Kidney epithelial cell (primary cell): ENCODE results near the gene TTLL4. TPM values are rescaled to one million over a fixed set of nuclear protein-coding genes. Genes with fewer than 3 reads are reported as not detected.

Experiments used
- DNase-seq: peaks from one replicate; pipeline ENCODE4 v3.0.0-alpha.2; 2010; ENCODE audit warnings: low read depth
- H3K27me3 ChIP-seq: 2 replicates; pipeline ENCODE4 v1.6.0; 2011; ENCODE audit warnings: low read length; ENCODE audit not compliant: control insufficient read depth, insufficient read depth
- H3K36me3 ChIP-seq: 2 replicates; pipeline ENCODE4 v1.5.1; 2011; ENCODE audit warnings: low read length; ENCODE audit not compliant: control insufficient read depth, insufficient read depth
- H3K4me3 ChIP-seq: 2 replicates; pipeline ENCODE4 v1.5.1; 2011; ENCODE audit warnings: low read depth, mild to moderate bottlenecking, control low read depth, low read length
- total RNA-seq: library from RNA; depleted of rRNA; stranded (reverse); fragments of >200 nt; gene quantifications from 2 replicates; pipeline ENCODE4 v1.2.3, GENCODE V29; 2015
- TF ChIP-seq, protein P1 (sequence below): IDR thresholded peaks from 2 replicates; pipeline ENCODE4 v1.5.1; 2011; ENCODE audit warnings: mild to moderate bottlenecking, moderate library complexity, low read length, control low read depth, inconsistent platforms; ENCODE audit not compliant: insufficient read depth, poor library complexity, severe bottlenecking

TTLL4 gene
- total RNA-seq, 1 donor from 2014 or later = 17.3 TPM

DNA sequence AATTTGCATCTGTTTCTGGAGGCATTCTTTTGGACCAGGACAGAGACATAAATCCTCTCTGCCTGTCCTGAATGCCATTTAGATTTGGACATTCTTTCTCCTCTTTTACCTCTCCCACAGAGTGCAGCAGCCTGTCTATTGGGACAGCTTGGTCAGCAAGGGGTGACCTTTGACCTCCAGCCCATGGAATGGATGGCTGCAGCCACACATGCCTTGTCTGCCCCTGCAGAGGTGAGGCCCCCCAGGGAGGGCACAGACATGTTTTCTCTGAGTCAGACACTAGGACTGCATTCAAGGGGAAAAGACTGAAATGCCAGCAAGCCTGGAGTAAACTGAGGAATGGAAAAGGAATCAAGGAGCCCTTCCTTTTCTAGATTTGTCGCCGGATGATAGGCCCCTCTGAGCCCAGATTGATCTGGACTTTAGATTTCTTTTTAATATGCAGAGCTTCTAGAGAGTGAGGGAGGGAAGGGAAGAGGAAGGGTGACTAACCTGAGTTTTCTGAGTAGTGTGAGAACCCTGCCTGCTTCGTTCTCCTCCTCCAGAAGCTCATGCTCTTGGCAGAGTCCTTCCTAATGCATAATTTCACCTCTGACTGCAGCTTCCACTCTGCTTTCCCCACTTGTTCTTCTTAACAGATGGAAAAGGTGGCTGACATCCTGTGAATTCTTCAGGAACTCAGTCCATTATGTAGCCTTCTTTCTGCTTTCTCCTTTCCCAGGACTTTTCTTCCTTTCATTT is 16.1 kb upstream of the TTLL4 start:
- no peak for DNase-seq

DNA sequence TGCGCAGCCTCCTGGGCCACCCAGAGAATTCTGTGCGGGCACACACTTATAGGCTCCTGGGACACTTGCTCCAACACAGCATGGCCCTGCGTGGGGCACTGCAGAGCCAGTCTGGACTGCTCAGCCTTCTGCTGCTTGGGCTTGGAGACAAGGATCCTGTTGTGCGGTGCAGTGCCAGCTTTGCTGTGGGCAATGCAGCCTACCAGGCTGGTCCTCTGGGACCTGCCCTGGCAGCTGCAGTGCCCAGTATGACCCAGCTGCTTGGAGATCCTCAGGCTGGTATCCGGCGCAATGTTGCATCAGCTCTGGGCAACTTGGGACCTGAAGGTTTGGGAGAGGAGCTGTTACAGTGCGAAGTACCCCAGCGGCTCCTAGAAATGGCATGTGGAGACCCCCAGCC is 11.8 kb upstream of the TTLL4 start:
- peaks cover 1% of the 10 kb centered on the region for H3K36me3 ChIP-seq
- TF ChIP-seq, protein P1, sequence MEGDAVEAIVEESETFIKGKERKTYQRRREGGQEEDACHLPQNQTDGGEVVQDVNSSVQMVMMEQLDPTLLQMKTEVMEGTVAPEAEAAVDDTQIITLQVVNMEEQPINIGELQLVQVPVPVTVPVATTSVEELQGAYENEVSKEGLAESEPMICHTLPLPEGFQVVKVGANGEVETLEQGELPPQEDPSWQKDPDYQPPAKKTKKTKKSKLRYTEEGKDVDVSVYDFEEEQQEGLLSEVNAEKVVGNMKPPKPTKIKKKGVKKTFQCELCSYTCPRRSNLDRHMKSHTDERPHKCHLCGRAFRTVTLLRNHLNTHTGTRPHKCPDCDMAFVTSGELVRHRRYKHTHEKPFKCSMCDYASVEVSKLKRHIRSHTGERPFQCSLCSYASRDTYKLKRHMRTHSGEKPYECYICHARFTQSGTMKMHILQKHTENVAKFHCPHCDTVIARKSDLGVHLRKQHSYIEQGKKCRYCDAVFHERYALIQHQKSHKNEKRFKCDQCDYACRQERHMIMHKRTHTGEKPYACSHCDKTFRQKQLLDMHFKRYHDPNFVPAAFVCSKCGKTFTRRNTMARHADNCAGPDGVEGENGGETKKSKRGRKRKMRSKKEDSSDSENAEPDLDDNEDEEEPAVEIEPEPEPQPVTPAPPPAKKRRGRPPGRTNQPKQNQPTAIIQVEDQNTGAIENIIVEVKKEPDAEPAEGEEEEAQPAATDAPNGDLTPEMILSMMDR = no peak
- DNase-seq = no peak

More for the DNA sequence above, 16.1 kb upstream of the TTLL4 start:
- Histone ChIP-seq H3K27me3 (no peaks in the 10 kb centered on the region), H3K4me3 (no peak overlapping the region), H3K36me3 (peaks cover 2% of the 10 kb centered on the region)
- TF ChIP-seq, protein P1 = no peak

DNA sequence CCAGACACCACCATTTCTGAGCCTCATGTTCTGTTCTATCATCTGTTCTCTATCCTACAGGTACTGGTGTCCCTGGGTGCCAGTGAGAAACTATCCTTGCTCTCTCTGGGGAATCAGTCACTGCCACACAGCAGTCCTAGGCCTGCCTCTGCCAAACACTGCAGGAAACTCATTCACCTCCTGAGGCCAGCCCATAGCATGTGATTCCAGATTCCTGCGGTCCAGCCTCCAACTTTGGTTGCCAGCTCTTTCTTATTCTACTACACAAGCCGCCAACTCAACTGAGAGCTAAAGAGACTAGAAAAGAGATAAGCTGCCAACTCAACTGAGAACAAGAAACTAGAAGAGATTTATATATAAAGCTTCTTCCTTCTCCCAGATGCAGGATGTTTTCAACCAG is 8.8 kb upstream of the TTLL4 start:
- DNase-seq = no peak
- Histone ChIP-seq H3K36me3 (no peaks in the 10 kb centered on the region), H3K4me3 (no peak overlapping the region), H3K27me3 (no peaks in the 10 kb centered on the region)
- TF ChIP-seq, protein P1 = no peak

More for the DNA sequence above, 11.8 kb upstream of the TTLL4 start:
- Histone ChIP-seq H3K4me3 (no peak overlapping the region), H3K27me3 (no peaks in the 10 kb centered on the region)

DNA sequence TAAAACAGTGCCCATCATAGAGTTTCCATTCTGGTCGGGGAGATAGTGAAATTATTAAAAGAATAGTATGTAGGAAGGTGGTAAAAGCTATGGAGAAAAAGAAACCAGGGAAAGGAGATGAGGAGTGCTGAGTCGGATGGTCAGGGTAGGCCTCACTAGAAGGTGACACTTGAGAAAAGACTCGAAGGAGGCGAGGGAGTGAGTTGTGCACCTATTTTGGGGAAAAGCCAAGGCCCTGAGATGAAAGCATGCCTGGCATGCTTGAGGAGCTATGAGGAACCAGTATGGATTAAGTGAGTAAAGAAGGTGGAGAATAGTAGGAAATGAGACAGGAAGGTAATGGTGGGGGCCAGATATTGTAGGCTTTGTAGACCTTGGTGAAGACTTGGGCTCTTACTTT is 7.3 kb upstream of the TTLL4 start:
- no peaks in the 10 kb centered on the region for H3K27me3 ChIP-seq
- no peak for DNase-seq

DNA sequence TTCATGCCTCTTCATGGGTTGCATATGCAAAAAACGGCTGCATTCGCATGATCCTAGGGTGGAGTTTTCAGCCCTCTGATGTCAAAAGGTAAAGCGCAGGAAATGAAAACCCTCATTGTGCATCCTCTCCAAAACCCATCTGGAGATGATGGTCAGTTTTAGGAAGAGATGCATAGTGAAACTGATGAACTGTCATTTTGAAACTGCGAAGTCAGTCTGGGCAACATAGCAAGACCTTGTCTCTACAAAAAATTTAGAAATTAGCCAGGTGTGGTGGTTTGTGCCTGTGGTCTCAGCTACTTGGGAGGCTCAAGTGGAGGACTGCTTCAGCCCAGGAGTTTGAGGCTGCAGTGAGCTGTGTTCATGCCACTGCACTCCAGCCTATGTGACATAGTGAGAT is 2.5 kb upstream of the TTLL4 start:
- no peak overlapping the region for H3K4me3 ChIP-seq
- H3K36me3 ChIP-seq = no peaks in the 10 kb centered on the region
- TF ChIP-seq, protein P1 = no peak
- no peaks in the 10 kb centered on the region for H3K27me3 ChIP-seq
- no peak for DNase-seq

More for the DNA sequence above, 7.3 kb upstream of the TTLL4 start:
- Histone ChIP-seq H3K36me3 (no peaks in the 10 kb centered on the region), H3K4me3 (no peak overlapping the region)
- TF ChIP-seq, protein P1 = no peak

DNA sequence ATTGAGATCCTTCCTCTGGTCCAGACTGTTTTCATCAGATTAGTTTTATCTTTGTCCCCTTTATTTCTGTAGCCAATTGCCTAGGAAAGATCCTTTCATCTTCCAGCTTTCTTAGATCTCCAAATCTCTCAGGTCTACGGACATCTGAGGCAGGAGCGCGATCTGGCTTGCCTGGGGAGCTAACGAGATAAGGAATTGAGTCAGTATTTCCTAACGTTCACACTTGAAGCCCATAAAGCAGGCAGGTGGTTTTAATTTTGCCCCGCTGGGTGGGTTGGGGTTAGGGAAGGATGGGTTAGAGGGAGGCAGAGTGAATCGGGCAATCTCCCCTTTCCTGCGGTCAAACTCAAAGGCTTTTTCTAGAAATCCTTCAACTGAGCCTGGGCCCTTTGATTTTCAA is 727 bp upstream of the TTLL4 start:
- H3K4me3 ChIP-seq = no peak overlapping the region
- DNase-seq = no peak
- TF ChIP-seq, protein P1 = no peak
- no peaks in the 10 kb centered on the region for H3K27me3 ChIP-seq
- H3K36me3 ChIP-seq = no peaks in the 10 kb centered on the region
